Measurements from ENCODE around the gene DVL2.

- TF ChIP-seq EZH2 (conservative IDR thresholded peaks at IDR 0.05; ENCODE audit: low read depth, low read length) (no peak), MXI1 (IDR thresholded peaks at IDR 0.05; ENCODE audit: borderline replicate concordance, low read depth, low read length) (no peak), CTCF (CRISPR knock-in tag; IDR thresholded peaks at IDR 0.05) (no peak), ZFP36 (IDR thresholded peaks at IDR 0.05; ENCODE audit: borderline replicate concordance, low read depth, low read length, partially characterized antibody) (no peak)
These were observed 25.8 kb upstream of the DVL2 start for GRCh38 chr17:7260151-7260550.

Measured in HepG2 (cell line).